ENCODE measurements around the gene SIM1. TPM values are rescaled to one million over a fixed set of nuclear protein-coding genes. Genes with fewer than 3 reads are reported as not detected.

SIM1 gene
- total RNA-seq, 1 donor from 2014 or later, result not detected

- FAIRE-seq (no peak), DNase-seq (ENCODE audit: low read depth) (no peak)
- Histone ChIP-seq H3K4me3 (ENCODE audit: low read depth, low read length) (no peak overlapping the region), H3K36me3 (ENCODE audit: control insufficient read depth, insufficient read depth, low read length) (no peaks in the 10 kb centered on the region), H3K27me3 (ENCODE audit: control insufficient read depth, insufficient read depth, low read length) (peaks cover 81% of the 10 kb centered on the region)
- no peak for TF ChIP-seq CTCF (IDR thresholded peaks at IDR 0.05; ENCODE audit: insufficient read depth, low read length, severe bottlenecking)
These were observed 3.3 kb downstream of the SIM1 start for GRCh38 chr6:100461278-100461916.

GRCh38 chr6:100460650-100461204 is 4.0 kb downstream of the SIM1 start:
- DNase-seq (ENCODE audit: low read depth) (no peak), FAIRE-seq (no peak)
- H3K36me3 ChIP-seq (ENCODE audit: control insufficient read depth, insufficient read depth, low read length), result no peaks in the 10 kb centered on the region
- peak; percentile 16 for TF ChIP-seq CTCF (IDR thresholded peaks at IDR 0.05; ENCODE audit: insufficient read depth, low read length, severe bottlenecking)
- peaks cover 81% of the 10 kb centered on the region for H3K27me3 ChIP-seq (ENCODE audit: control insufficient read depth, insufficient read depth, low read length)
- H3K4me3 ChIP-seq (ENCODE audit: low read depth, low read length), result no peak overlapping the region

- H3K36me3 ChIP-seq (ENCODE audit: control insufficient read depth, insufficient read depth, low read length), result no peaks in the 10 kb centered on the region
- FAIRE-seq (no peak), DNase-seq (ENCODE audit: low read depth) (no peak)
- peaks cover 81% of the 10 kb centered on the region for H3K27me3 ChIP-seq (ENCODE audit: control insufficient read depth, insufficient read depth, low read length)
- H3K4me3 ChIP-seq (ENCODE audit: low read depth, low read length), result no peak overlapping the region
- no peak for TF ChIP-seq CTCF (IDR thresholded peaks at IDR 0.05; ENCODE audit: insufficient read depth, low read length, severe bottlenecking)
These were observed 5.0 kb downstream of the SIM1 start for GRCh38 chr6:100459592-100460184.

- TF ChIP-seq CTCF (IDR thresholded peaks at IDR 0.05; ENCODE audit: insufficient read depth, low read length, severe bottlenecking), result no peak
- DNase-seq (ENCODE audit: low read depth), result no peak
- Histone ChIP-seq H3K36me3 (ENCODE audit: control insufficient read depth, insufficient read depth, low read length) (no peaks in the 10 kb centered on the region), H3K27me3 (ENCODE audit: control insufficient read depth, insufficient read depth, low read length) (peaks cover 80% of the 10 kb centered on the region), H3K4me3 (ENCODE audit: low read depth, low read length) (no peak overlapping the region)
- FAIRE-seq, result no peak
These were observed 5.7 kb downstream of the SIM1 start for GRCh38 chr6:100458841-100459591.

GRCh38 chr6:100457311-100457990 is 7.3 kb downstream of the SIM1 start:
- Histone ChIP-seq H3K36me3 (ENCODE audit: control insufficient read depth, insufficient read depth, low read length) (no peaks in the 10 kb centered on the region), H3K4me3 (ENCODE audit: low read depth, low read length) (no peak overlapping the region), H3K27me3 (ENCODE audit: control insufficient read depth, insufficient read depth, low read length) (peaks cover 82% of the 10 kb centered on the region)
- no peak for TF ChIP-seq CTCF (IDR thresholded peaks at IDR 0.05; ENCODE audit: insufficient read depth, low read length, severe bottlenecking)
- no peak for FAIRE-seq
- no peak for DNase-seq (ENCODE audit: low read depth)
